Mammary epithelial cell (primary cell): ENCODE data around the gene GCGR.

Source experiments
- EZH2 ChIP-seq: IDR thresholded peaks from 2 replicates; pipeline ENCODE4 v1.6.1; 2012; ENCODE audit warnings: low read length, inconsistent platforms, borderline replicate concordance
- TF ChIP-seq, protein P1 (sequence below), 2 donors: IDR thresholded peaks in 1 of 2; conservative IDR thresholded peaks in 1 of 2; 2 replicates each; pipeline ENCODE4 v1.5.1; 2011 to 2012; ENCODE audit warnings: inconsistent platforms in 2 of 2, low read length in 2 of 2, mild to moderate bottlenecking in 2 of 2, control low read depth in 1 of 2, low read depth in 1 of 2; ENCODE audit not compliant: insufficient read depth in 1 of 2; ENCODE audit errors: extremely low read depth in 1 of 2

DNA sequence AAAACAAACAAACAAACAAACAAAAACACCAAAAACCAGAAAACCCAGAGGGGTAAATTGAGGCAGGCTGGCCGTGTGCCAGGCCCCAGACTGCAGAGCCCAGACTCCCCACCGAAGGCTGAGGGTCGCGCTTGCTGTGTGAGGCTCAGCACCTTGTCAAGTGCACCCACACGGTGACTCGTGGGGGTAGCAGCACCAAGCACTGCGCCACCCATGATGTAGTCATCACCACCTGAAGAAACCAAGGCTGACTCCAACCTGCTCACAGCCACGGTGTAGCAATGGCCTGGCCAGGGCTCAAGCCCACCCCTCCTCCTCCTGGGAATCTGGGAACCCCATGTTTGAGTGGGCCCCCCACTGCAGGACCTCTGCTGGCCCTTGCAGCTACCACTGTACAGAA is 17.2 kb downstream of the GCGR start:
- TF ChIP-seq, protein P1, sequence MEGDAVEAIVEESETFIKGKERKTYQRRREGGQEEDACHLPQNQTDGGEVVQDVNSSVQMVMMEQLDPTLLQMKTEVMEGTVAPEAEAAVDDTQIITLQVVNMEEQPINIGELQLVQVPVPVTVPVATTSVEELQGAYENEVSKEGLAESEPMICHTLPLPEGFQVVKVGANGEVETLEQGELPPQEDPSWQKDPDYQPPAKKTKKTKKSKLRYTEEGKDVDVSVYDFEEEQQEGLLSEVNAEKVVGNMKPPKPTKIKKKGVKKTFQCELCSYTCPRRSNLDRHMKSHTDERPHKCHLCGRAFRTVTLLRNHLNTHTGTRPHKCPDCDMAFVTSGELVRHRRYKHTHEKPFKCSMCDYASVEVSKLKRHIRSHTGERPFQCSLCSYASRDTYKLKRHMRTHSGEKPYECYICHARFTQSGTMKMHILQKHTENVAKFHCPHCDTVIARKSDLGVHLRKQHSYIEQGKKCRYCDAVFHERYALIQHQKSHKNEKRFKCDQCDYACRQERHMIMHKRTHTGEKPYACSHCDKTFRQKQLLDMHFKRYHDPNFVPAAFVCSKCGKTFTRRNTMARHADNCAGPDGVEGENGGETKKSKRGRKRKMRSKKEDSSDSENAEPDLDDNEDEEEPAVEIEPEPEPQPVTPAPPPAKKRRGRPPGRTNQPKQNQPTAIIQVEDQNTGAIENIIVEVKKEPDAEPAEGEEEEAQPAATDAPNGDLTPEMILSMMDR (conservative IDR thresholded peaks at IDR 0.05 in 1 of 2, IDR thresholded peaks at IDR 0.05 in 1 of 2; ENCODE audit: extremely low read depth in 1 of 2, insufficient read depth in 1 of 2, low read depth in 1 of 2, low read length in 2 of 2): no peak
- TF ChIP-seq EZH2: no peak
